Esophagus squamous epithelium (tissue), 5 donors: ENCODE results near the gene BAHD1. TPM values are rescaled to one million over a fixed set of nuclear protein-coding genes. Genes with fewer than 3 reads are reported as not detected.

Experiments used
- DNase-seq: peaks from one replicate; lab custom pipeline; 2025; lab: John Stamatoyannopoulos, UW
- H3K27ac ChIP-seq, 4 donors: fragments of 200-600 bp; sonication (generic); one replicate each; pipeline ENCODE4 v1.5.1; 2016 to 2019; ENCODE audit warnings: mild to moderate bottlenecking in 1 of 4
- H3K27me3 ChIP-seq, 4 donors: fragments of 200-600 bp; sonication (generic); 1 replicate in 3 of 4; 2 replicates in 1 of 4; pipeline versions ENCODE4 v1.5.1 to v1.6.0; 2017 to 2021; ENCODE audit warnings: antibody characterized with exemption in 1 of 4
- H3K36me3 ChIP-seq, 3 donors: fragments of 200-600 bp; sonication (generic); one replicate each; pipeline ENCODE4 v1.5.1; 2016 to 2019
- H3K4me1 ChIP-seq, 3 donors: fragments of 200-600 bp; sonication (generic); one replicate each; pipeline ENCODE4 v1.5.1; 2017 to 2019
- H3K4me3 ChIP-seq, 4 donors: fragments of 200-600 bp; sonication (generic); 1 replicate in 3 of 4; 2 replicates in 1 of 4; pipeline ENCODE4 v1.5.1; 2016 to 2019; ENCODE audit warnings: mild to moderate bottlenecking in 2 of 4, moderate library complexity in 1 of 4
- H3K9me3 ChIP-seq, 3 donors: fragments of 200-600 bp; sonication (generic); one replicate each; pipeline ENCODE4 v1.5.1; 2016 to 2019
- CTCF ChIP-seq, 6 experiments: fragments of 450-650 bp in 4 of 6; fragments of 200-600 bp in 2 of 6; sonication (generic) in 2 of 6; IDR thresholded peaks; one replicate each; pipeline ENCODE4 v1.5.1; 2016 to 2019; ENCODE audit warnings: antibody characterized with exemption in 6 of 6, mild to moderate bottlenecking in 4 of 6, moderate library complexity in 4 of 6
- POLR2A ChIP-seq, 4 donors: fragments of 450-650 bp; IDR thresholded peaks; one replicate each; pipeline ENCODE4 v1.6.1; 2017; ENCODE audit warnings: antibody characterized with exemption in 4 of 4, mild to moderate bottlenecking in 4 of 4, moderate library complexity in 3 of 4
- WGBS, 2 donors: methylation state at CpG; one replicate each; pipeline ENCODE4 v1.1.5; 2018; 5-methylcytosine and 5-hydroxymethylcytosine counted together
- intact Hi-C: fragments of 100-400 bp; cut with DNase I; formaldehyde crosslinking; loops from one replicate; pipeline ENCODE4 v1.15.0; 2022
- total RNA-seq, 4 donors: library from RNA; depleted of rRNA; stranded (reverse); fragments of >200 nt; gene quantifications; one replicate each; pipeline ENCODE4 v1.1.0, GENCODE V29; 2016
- donor health status: DM: yes; HTN: yes; CAD: no.

The BAHD1 gene
- total RNA-seq, 4 donors from 2014 or later = 6.0 to 13.1 (median 9.8) TPM

GRCh38 chr15:40436116-40436891, 4.4 kb upstream of the BAHD1 start:
- 0% methylated on average over 1 to 5 of the region's 39 CpGs for WGBS, 2 donors

GRCh38 chr15:40436892-40437751, 3.6 kb upstream of the BAHD1 start:
- DNase-seq = no peak
- Histone ChIP-seq H3K27ac (no peak overlapping the region), H3K4me1 (peaks cover 18 to 57% (median 22%) of the 10 kb centered on the region in 3 donors), H3K4me3 (peak overlapping the region in 3 of 4 donors; percentile 33 to 59 (median 45)), H3K9me3 (no peaks in the 10 kb centered on the region), H3K27me3 (peaks cover 0 to 59% (median 5%) of the 10 kb centered on the region in 4 donors), H3K36me3 (no peaks in the 10 kb centered on the region)
- intact Hi-C loops = no loop called here
- TF ChIP-seq CTCF (IDR thresholded peaks at IDR 0.05) = no peak
- no peak for TF ChIP-seq POLR2A (IDR thresholded peaks at IDR 0.05)
- 5 to 13% methylated on average over 4 to 8 of the region's 17 CpGs for WGBS, 2 donors

More at GRCh38 chr15:40436116-40436891, 4.4 kb upstream of the BAHD1 start:
- H3K36me3 ChIP-seq = no peaks in the 10 kb centered on the region
- no peak overlapping the region for H3K27ac ChIP-seq
- peaks cover 0 to 59% (median 5%) of the 10 kb centered on the region in 4 donors for H3K27me3 ChIP-seq
- intact Hi-C loops = no loop called here
- H3K4me1 ChIP-seq = peaks cover 18 to 52% (median 22%) of the 10 kb centered on the region in 3 donors
- DNase-seq = no peak
- TF ChIP-seq CTCF (IDR thresholded peaks at IDR 0.05) = no peak
- no peaks in the 10 kb centered on the region for H3K9me3 ChIP-seq
- peak overlapping the region; percentile 21 to 59 (median 39) for H3K4me3 ChIP-seq

GRCh38 chr15:40437752-40438687, 2.7 kb upstream of the BAHD1 start:
- intact Hi-C loops = no loop called here
- 47 to 56% methylated on average over 9 to 14 of the region's 21 CpGs for WGBS, 2 donors
- DNase-seq = no peak

GRCh38 chr15:40438712-40439111, 2.0 kb upstream of the BAHD1 start:
- Histone ChIP-seq H3K9me3 (no peaks in the 10 kb centered on the region), H3K27ac (no peak overlapping the region), H3K27me3 (peaks cover 0 to 59% (median 5%) of the 10 kb centered on the region in 4 donors), H3K36me3 (no peaks in the 10 kb centered on the region), H3K4me1 (peaks cover 28 to 73% (median 32%) of the 10 kb centered on the region in 3 donors), H3K4me3 (no peak overlapping the region)
- DNase-seq = no peak
- TF ChIP-seq POLR2A (IDR thresholded peaks at IDR 0.05) (no peak), CTCF (IDR thresholded peaks at IDR 0.05) (no peak)
- intact Hi-C loops = no loop called here
- WGBS, 2 donors = 41 to 59% methylated on average over 3 to 9 of the region's 12 CpGs

More at GRCh38 chr15:40437752-40438687, 2.7 kb upstream of the BAHD1 start:
- Histone ChIP-seq H3K4me1 (peaks cover 25 to 66% (median 28%) of the 10 kb centered on the region in 3 donors), H3K4me3 (no peak overlapping the region), H3K27me3 (peaks cover 0 to 59% (median 5%) of the 10 kb centered on the region in 4 donors), H3K36me3 (no peaks in the 10 kb centered on the region), H3K27ac (no peak overlapping the region), H3K9me3 (no peaks in the 10 kb centered on the region)
- no peak for TF ChIP-seq POLR2A (IDR thresholded peaks at IDR 0.05)
- no peak for TF ChIP-seq CTCF (IDR thresholded peaks at IDR 0.05)
